ENCODE measurements around the gene ZBTB49.

Gene ZBTB49

GRCh38 chr4:4321951-4322688, 32.1 kb downstream of the ZBTB49 start:
- no peaks in the 10 kb centered on the region for H3K9me3 ChIP-seq (ENCODE audit: severe bottlenecking)
- DNase-seq, result no peak
- TF ChIP-seq, protein P1, sequence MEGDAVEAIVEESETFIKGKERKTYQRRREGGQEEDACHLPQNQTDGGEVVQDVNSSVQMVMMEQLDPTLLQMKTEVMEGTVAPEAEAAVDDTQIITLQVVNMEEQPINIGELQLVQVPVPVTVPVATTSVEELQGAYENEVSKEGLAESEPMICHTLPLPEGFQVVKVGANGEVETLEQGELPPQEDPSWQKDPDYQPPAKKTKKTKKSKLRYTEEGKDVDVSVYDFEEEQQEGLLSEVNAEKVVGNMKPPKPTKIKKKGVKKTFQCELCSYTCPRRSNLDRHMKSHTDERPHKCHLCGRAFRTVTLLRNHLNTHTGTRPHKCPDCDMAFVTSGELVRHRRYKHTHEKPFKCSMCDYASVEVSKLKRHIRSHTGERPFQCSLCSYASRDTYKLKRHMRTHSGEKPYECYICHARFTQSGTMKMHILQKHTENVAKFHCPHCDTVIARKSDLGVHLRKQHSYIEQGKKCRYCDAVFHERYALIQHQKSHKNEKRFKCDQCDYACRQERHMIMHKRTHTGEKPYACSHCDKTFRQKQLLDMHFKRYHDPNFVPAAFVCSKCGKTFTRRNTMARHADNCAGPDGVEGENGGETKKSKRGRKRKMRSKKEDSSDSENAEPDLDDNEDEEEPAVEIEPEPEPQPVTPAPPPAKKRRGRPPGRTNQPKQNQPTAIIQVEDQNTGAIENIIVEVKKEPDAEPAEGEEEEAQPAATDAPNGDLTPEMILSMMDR (IDR thresholded peaks at IDR 0.05; ENCODE audit: low read depth, low read length), result no peak
- H3K27me3 ChIP-seq (ENCODE audit: insufficient read depth, low read depth, severe bottlenecking), result no peaks in the 10 kb centered on the region
- peaks cover 6% of the 10 kb centered on the region; the same call in 1 of the 2 replicates for H3K36me3 ChIP-seq
- H3K4me3 ChIP-seq (ENCODE audit: low read depth, low read length), result no peak overlapping the region
- no peak overlapping the region for H3K27ac ChIP-seq

- H3K9me3 ChIP-seq (ENCODE audit: severe bottlenecking), result no peaks in the 10 kb centered on the region
- peaks cover 6% of the 10 kb centered on the region; the same call in 1 of the 2 replicates for H3K36me3 ChIP-seq
- DNase-seq, result no peak
- H3K4me3 ChIP-seq (ENCODE audit: low read depth, low read length), result no peak overlapping the region
- no peaks in the 10 kb centered on the region for H3K27me3 ChIP-seq (ENCODE audit: insufficient read depth, low read depth, severe bottlenecking)
- TF ChIP-seq, protein P1 (IDR thresholded peaks at IDR 0.05; ENCODE audit: low read depth, low read length), result no peak
- no peak overlapping the region for H3K27ac ChIP-seq
Observed at GRCh38 chr4:4323705-4324534, 33.9 kb downstream of the ZBTB49 start.

DNA sequence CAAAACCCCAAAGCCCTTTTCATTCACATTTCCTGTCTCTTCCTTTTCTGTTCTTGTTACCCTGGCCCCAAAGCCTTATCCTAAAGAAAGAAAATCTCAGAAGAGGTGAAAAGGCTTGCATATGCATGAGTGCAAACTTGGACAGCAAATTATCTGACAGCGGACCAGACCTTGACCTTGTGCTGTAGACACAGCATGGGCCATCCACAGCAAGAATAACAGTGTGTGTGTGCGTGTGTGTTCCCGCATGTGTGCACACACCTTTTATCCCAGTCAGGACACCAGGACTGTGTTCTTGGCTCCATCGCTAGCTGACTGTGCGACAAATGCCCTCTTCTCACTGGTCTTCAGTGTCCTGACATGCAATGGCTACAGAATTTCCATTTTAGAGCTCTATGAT, 35.3 kb downstream of the ZBTB49 start:
- no peak for DNase-seq
- Histone ChIP-seq H3K9me3 (ENCODE audit: severe bottlenecking) (no peaks in the 10 kb centered on the region), H3K36me3 (peaks cover 6% of the 10 kb centered on the region; the same call in 1 of the 2 replicates), H3K27me3 (ENCODE audit: insufficient read depth, low read depth, severe bottlenecking) (no peaks in the 10 kb centered on the region), H3K4me3 (ENCODE audit: low read depth, low read length) (no peak overlapping the region), H3K27ac (no peak overlapping the region)
- TF ChIP-seq, protein P1 (IDR thresholded peaks at IDR 0.05; ENCODE audit: low read depth, low read length), result no peak

GRCh38 chr4:4326166-4326565, 36.1 kb downstream of the ZBTB49 start:
- no peaks in the 10 kb centered on the region for H3K27me3 ChIP-seq (ENCODE audit: insufficient read depth, low read depth, severe bottlenecking)
- 0 out of 2 replicates have a peak, but pooled peaks cover 3% of the 10 kb centered on the region for H3K36me3 ChIP-seq
- no peak overlapping the region for H3K4me3 ChIP-seq (ENCODE audit: low read depth, low read length)
- TF ChIP-seq, protein P1 (IDR thresholded peaks at IDR 0.05; ENCODE audit: low read depth, low read length), result no peak
- H3K9me3 ChIP-seq (ENCODE audit: severe bottlenecking), result no peaks in the 10 kb centered on the region
- no peak overlapping the region for H3K27ac ChIP-seq
- DNase-seq, result no peak

DNA sequence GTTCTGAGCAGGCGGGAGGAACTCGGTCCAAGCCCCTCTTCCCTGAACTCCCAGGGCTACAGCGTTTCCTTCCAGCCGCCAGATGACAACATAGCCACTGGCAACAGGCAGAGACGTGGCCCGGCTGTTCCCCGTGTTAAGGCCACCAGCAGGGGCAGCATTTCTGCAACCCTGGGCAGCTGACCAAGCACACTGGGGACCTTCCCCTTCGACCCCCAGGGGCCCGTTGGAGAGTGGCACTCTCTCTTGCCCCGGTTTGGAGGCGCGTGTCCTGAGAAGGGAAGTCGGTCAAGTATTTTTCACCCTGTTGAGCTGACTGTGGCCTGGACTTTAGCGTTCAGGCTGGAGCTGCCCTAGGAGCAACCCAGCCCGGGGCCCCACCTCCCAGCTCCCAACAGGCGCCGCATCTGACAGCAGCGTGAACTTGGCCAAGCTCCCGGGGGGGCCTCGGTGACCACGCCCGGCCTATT, 37.6 kb downstream of the ZBTB49 start:
- H3K4me3 ChIP-seq (ENCODE audit: low read depth, low read length), result no peak overlapping the region
- H3K27me3 ChIP-seq (ENCODE audit: insufficient read depth, low read depth, severe bottlenecking), result no peaks in the 10 kb centered on the region
- no peaks in the 10 kb centered on the region for H3K9me3 ChIP-seq (ENCODE audit: severe bottlenecking)
- H3K27ac ChIP-seq, result no peak overlapping the region
- H3K36me3 ChIP-seq, result no peaks in the 10 kb centered on the region
- TF ChIP-seq, protein P1 (IDR thresholded peaks at IDR 0.05; ENCODE audit: low read depth, low read length), result peak; percentile 70
- DNase-seq, result peak; percentile 29
